HG02610 (cell line): Measurements from ENCODE around the gene GPR32.
"Not testable (repeated sequence)": the region's sequence is repeated elsewhere in the genome, so short reads cannot be mapped to it uniquely, and the experiment has no call there.

Experiments
- ATAC-seq: cut with Tn5 transposase; IDR thresholded peaks from one replicate; pipeline ENCODE4 v1.9.1; 2021; ENCODE audit warnings: mild to moderate bottlenecking, moderate library complexity; ENCODE audit not compliant: unreplicated experiment

Gene GPR32

DNA sequence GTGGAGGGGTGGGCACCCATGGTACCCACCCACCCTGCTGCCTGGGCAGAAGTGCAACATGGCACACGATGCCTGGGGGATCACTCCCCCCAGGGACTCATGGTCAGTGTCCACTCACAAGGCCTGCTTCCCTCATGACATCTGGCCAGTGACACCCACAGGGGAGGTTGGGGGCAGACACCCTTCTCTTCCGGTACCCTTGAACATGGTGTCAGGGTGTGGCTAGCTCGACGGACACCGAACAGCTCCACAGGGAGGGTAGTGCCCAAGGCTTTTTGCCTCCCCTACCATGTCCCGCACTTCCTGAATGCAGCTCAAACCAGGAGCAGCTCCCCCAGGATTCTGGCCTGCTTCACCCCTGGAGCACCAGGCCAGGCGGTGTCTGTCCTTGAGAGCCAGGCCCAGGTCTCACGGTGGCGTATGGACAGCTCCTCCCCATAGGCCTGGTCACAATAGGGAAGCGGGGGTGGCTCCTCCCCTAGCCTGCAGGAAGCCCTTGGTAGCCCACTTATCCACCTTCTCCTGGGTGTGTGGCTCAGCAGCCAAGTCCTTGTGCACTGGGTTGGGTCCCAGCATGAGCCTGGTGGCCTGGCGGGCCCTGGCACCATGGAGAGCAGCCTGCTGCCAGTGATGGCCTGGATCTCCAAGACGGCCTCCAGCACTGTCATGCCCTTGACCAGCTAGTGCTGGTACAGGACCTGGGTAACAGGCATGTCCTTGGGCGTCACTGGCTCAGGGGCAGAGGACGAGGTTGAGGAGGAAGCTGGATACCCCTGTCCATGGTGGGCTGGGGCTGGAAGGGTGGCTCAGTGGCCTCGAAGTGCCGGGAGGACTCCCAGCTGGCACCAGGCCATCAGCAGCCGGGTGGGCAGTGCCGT lies 27.8 kb downstream of the GPR32 start:
- no peak for ATAC-seq

- ATAC-seq, result no peak
Observed at GRCh38 chr19:50798659-50799546, 28.6 kb downstream of the GPR32 start.

- ATAC-seq, result no peak
Observed at GRCh38 chr19:50799547-50799851, 29.2 kb downstream of the GPR32 start.

- ATAC-seq, result no peak
Observed at GRCh38 chr19:50801107-50801506, 30.8 kb downstream of the GPR32 start.

- peak; percentile 2 for ATAC-seq
Observed at GRCh38 chr19:50803633-50804419, 33.6 kb downstream of the GPR32 start.

- ATAC-seq, result peak; percentile 92
Observed at GRCh38 chr19:50804420-50805272, 34.4 kb downstream of the GPR32 start.

DNA sequence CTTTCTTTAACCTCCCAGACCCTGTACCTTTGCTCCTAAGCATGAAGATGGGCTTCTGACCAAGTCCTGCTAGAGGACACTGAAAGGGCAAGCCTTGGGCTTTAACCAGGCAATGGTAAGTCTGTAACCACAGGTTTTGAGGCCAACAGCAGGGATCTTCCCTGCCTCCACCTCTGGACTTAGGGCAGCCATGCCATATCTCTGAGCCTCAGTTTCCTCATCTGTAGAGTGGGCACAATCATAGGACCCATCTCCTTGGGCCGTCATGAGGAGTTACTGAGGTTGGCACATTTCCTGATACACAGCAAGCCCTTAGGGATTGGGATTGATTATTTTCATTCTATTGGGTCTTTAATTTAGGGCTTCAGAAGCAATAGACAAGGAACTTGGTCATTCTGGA lies 38.6 kb downstream of the GPR32 start:
- ATAC-seq, result no peak

- ATAC-seq, result not testable (repeated sequence)
Observed at GRCh38 chr19:50811622-50812238, 41.5 kb downstream of the GPR32 start.

- ATAC-seq, result no peak
Observed at GRCh38 chr19:50812474-50812873, 42.2 kb downstream of the GPR32 start.

- no peak for ATAC-seq
Observed at GRCh38 chr19:50814883-50815282, 44.6 kb downstream of the GPR32 start.

DNA sequence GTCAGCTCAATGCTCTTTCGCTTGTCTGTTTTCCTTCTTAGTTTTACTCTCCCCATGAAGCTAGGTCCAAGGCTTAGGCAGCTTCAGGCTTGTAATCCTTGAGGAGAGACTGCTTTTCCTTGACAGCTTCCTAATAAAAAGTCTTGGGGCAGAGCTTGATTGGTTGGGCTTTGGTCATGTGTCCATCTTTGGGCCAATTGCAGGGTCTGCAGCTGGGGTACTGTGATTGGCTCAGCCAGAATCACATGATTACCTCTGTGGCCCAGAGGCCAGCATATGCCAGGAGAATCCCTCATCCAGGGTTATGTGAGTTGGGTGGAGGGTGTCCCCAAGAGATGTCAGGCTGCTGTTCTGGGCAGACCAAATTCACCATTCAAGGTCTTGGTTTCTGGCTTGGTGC lies 45.2 kb downstream of the GPR32 start:
- no peak for ATAC-seq

DNA sequence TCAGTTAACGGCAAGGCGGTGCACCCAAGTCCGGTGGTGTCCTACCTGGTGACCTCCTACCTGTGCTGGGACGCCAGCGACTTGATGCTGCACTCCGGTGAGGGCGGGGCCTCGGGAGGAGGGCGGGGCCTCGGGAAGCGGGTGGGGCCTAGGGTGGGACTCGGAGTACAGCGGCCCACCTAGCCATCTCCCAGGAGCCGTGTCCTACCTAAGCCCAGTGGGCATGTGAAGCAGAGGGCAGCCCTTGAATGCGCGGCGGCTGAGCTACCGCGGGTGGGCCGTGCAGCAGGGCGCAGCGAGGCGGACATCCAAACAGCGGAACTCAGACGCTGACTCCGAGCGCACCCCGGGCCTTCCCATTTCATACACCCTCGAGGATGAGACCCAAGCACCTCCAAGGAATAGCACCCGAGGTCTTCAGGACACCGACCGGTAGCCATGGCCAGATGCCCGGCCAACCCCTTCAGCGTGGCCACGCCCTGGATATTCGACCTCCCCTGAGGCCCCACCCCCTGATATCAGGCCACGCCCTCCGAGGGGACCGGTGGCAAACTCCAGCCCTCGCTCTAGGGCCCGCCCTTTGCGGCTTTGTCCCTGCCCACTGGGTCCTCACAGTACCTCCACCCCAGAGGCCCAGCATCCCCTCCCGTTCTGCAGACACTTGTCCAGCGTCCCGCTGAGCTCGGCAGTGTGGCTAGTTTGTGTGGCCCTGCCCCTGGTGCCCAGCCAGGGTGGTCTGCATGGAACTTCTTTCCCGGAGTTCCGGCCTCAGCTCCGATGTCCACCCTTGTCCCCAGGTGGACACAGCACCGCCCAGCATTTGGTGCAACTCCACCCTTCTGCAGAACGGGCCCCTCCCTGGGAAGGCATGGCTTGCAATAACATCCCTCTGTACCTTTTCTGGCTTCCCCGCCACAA lies 47.9 kb downstream of the GPR32 start:
- ATAC-seq, result peak; percentile 52

DNA sequence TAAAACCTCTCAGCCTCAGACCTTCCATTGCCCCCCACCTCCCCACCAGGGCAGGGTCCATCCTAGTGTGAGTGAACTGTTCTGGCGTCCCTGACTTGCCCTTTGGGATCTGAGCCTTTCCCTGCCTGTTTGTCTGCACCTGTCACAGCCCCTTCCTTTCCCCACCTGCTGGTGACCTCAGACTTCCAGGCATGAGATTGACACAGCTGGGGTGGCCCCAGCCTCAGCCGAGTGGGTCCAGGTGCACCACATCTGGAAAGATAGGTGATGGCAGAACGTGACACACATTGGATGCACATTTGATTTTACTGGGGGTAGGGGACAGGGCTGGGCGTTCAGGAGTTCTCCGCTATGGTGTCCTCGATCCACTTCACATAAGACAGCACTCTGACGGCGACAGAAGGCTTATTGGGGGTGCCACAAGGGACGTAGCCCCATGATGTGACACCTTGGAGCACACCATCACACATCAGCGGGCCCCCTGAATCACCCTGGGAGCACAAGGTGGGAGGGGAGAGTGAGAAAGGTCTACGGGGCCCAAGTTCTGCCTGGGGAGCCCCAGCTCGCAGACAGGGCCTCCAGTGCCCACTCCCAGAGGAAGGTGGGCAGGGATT lies 48.7 kb downstream of the GPR32 start:
- ATAC-seq, result no peak

DNA sequence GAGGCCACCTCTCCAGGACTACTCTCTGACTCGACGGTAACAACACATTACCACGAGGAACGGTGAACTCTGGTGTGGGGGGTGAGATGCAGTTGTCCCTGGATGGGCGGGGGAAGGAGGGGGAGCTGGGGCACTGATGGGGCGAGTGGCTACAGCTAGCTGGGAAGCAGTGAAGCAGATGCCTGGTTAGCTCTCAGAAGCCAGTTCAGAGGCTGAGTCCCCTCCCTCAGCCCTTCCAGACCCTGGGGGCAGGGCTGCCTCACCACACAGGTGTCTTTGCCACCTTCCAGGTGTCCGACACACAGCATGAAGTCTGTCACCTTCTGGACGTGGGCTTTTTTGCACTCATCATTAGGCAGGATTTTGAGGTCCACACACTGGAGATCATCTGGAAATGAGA lies 49.4 kb downstream of the GPR32 start:
- ATAC-seq, result no peak

- no peak for ATAC-seq
Observed at GRCh38 chr19:50820086-50820485, 49.8 kb downstream of the GPR32 start.

GRCh38 chr19:50820549-50821247 lies 50.4 kb downstream of the GPR32 start:
- ATAC-seq, result no peak

GRCh38 chr19:50821248-50821612 lies 51.0 kb downstream of the GPR32 start:
- no peak for ATAC-seq
